ENCODE data around the gene CPN1. TPM values are rescaled to one million over a fixed set of nuclear protein-coding genes. Genes with fewer than 3 reads are reported as not detected.
A peak's percentile ranks its signal among the peaks of the same experiment; 100 is the strongest.

Gene CPN1
- total RNA-seq, 1 experiment from 2014 or later, result 0.12 TPM

GRCh38 chr10:100009283-100009792 lies 72.3 kb downstream of the CPN1 start:
- Histone ChIP-seq H2AFZ (ENCODE audit: low read depth, low read length, poor library complexity, severe bottlenecking) (no peak overlapping the region), H3K9me2 (ENCODE audit: insufficient read depth) (no peaks in the 10 kb centered on the region), H3K9me3 (ENCODE audit: control insufficient read depth in 1 of 2, insufficient read depth in 1 of 2, low read depth in 1 of 2, low read length in 2 of 2) (no peaks in the 10 kb centered on the region), H4K20me1 (ENCODE audit: insufficient read depth) (no peaks in the 10 kb centered on the region), H3K27ac (ENCODE audit: low read depth, low read length) (peak overlapping the region; percentile 98), H3K27me3 (ENCODE audit: insufficient read depth, low read length) (no peaks in the 10 kb centered on the region), H3K36me3 (ENCODE audit: control insufficient read depth in 1 of 2, insufficient read depth in 2 of 2, low read length in 2 of 2) (no peaks in the 10 kb centered on the region), H3K4me1 (ENCODE audit: control insufficient read depth in 1 of 2, insufficient read depth in 2 of 2, low read length in 2 of 2) (peaks cover 34 to 53% of the 10 kb centered on the region in 2 experiments), H3K4me3 (replicated peaks in 1 of 2; ENCODE audit: low read depth in 1 of 2, low read length in 2 of 2) (peak overlapping the region; percentile 78 to 93), H3K79me2 (ENCODE audit: insufficient read depth, low read length) (peaks cover 49% of the 10 kb centered on the region), H3K9ac (ENCODE audit: low read length) (peak overlapping the region; percentile 84), H3K4me2 (ENCODE audit: low read length) (peak overlapping the region; percentile 95)
- CTCF ChIA-PET, result interaction anchor here (0.6 to 6.5 kb wide), 17 partner anchors 8 to 224 kb away, joined by 3 to 26 read pairs (median 5); no protein-coding TSS in a partner anchor
- no peak for TF ChIP-seq EZH2 (IDR thresholded peaks at IDR 0.05)
- TF ChIP-seq TCF7L2 (IDR thresholded peaks at IDR 0.05; ENCODE audit: borderline replicate concordance, extremely low read depth, insufficient read depth, insufficient read length), result no peak
- TF ChIP-seq CTCF (IDR thresholded peaks at IDR 0.05 in 2 of 3, conservative IDR thresholded peaks at IDR 0.05 in 1 of 3; ENCODE audit: borderline replicate concordance in 1 of 3, insufficient read depth in 1 of 3, low read depth in 2 of 3, low read length in 2 of 3), result peak in 2 of 3 experiments; percentile 54 to 68; a peak in 4 of 6 replicates
- peak; percentile 98 for TF ChIP-seq ZFX (IDR thresholded peaks at IDR 0.05)
- no peak for TF ChIP-seq SIN3A (IDR thresholded peaks at IDR 0.05; ENCODE audit: low read depth)
- intact Hi-C loops (cut with micrococcal nuclease), result loop anchor here (1.0 to 5.0 kb wide), 3 partner anchors 103 to 229 kb away; no protein-coding TSS in a partner anchor
- ATAC-seq (peak; percentile 61), DNase-seq (ENCODE audit: low read depth, low spot score) (no peak)
- POLR2A ChIA-PET, result interaction anchor here (1.6 kb wide), 1 partner anchor 11 kb away, joined by 4 read pairs; no protein-coding TSS in a partner anchor
- no TSS peak for BruUV-seq (replicated peaks)
- RAD21 ChIA-PET (ENCODE audit: low non-redundant PET in 1 of 2, low total read pairs in 2 of 2, uncharacterized antibody in 2 of 2, unreplicated experiment in 2 of 2), result interaction anchor here (1.0 to 1.9 kb wide), 3 partner anchors 36 to 164 kb away, joined by 3 to 5 read pairs (median 3); no protein-coding TSS in a partner anchor
